Fibroblast of villous mesenchyme (primary cell): ENCODE measurements around the gene NRIP2. TPM values are rescaled to one million over a fixed set of nuclear protein-coding genes. Genes with fewer than 3 reads are reported as not detected.

Experiments
- DNase-seq: peaks from one replicate; pipeline ENCODE4 v3.0.0-alpha.2; 2010; ENCODE audit warnings: low read depth
- H3K4me3 ChIP-seq: 2 replicates; pipeline ENCODE4 v1.5.1; 2011; ENCODE audit warnings: low read depth, mild to moderate bottlenecking, low read length
- total RNA-seq: library from RNA; depleted of rRNA; stranded (reverse); fragments of >200 nt; gene quantifications from 2 replicates; pipeline ENCODE4 v1.2.3, GENCODE V29; 2012
- TF ChIP-seq, protein P1 (sequence below): IDR thresholded peaks from 2 replicates; pipeline ENCODE4 v1.5.1; 2012; ENCODE audit warnings: low read depth, mild to moderate bottlenecking, low read length; ENCODE audit not compliant: insufficient read depth

NRIP2 gene
- total RNA-seq, 1 donor: 0.86 TPM

DNA sequence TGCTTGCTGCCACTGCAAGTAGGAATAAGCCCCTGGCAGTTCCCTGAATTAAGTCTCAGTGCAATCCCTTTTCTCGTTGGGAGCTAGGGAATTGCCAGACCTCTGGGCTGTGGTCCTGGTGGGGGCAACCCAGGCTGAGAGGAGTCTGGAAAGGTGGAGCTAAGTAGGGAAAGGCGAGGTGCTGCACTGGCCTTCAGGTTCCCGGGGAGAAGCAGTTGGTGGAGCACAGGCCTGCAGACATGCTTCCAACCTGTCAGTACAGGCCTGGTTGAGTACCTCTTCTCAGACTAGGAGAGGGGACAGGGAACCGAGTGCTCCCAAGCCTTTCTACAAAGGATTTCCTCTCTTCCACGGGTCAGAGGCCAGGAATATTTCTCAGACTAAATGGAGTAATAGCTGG is 1.5 kb downstream of the NRIP2 start:
- no peak overlapping the region for H3K4me3 ChIP-seq
- no peak for DNase-seq
- TF ChIP-seq, protein P1, sequence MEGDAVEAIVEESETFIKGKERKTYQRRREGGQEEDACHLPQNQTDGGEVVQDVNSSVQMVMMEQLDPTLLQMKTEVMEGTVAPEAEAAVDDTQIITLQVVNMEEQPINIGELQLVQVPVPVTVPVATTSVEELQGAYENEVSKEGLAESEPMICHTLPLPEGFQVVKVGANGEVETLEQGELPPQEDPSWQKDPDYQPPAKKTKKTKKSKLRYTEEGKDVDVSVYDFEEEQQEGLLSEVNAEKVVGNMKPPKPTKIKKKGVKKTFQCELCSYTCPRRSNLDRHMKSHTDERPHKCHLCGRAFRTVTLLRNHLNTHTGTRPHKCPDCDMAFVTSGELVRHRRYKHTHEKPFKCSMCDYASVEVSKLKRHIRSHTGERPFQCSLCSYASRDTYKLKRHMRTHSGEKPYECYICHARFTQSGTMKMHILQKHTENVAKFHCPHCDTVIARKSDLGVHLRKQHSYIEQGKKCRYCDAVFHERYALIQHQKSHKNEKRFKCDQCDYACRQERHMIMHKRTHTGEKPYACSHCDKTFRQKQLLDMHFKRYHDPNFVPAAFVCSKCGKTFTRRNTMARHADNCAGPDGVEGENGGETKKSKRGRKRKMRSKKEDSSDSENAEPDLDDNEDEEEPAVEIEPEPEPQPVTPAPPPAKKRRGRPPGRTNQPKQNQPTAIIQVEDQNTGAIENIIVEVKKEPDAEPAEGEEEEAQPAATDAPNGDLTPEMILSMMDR: no peak

DNA sequence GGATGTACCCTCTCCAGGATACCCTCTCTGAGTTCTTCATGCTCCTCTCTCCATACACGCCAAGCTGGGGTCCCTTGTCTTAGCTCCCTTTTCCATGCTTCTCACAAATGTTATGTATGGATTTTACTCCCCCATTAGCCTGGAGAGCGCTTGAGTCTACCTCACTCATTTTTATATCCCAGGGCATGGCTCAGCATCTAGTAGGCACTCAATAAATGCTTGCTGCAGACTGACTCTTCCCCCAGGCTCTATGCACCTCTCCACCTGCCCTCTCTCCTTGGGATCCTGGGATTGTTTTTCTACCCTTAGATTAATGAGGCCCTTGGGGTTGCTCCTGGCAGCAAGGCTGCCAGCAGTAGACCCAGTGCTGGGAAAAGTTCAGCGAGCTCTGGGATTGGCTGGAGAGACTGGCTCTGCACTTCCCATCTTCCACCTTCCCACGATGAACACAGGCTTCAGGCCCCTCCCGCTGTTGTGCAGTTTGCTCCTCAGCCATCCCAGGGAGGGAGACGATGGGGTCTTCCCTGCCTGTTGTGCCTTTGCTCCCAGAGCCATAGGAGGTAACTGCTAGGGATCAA is 2.2 kb downstream of the NRIP2 start:
- no peak for DNase-seq
- TF ChIP-seq, protein P1: no peak
- H3K4me3 ChIP-seq: no peak overlapping the region

DNA sequence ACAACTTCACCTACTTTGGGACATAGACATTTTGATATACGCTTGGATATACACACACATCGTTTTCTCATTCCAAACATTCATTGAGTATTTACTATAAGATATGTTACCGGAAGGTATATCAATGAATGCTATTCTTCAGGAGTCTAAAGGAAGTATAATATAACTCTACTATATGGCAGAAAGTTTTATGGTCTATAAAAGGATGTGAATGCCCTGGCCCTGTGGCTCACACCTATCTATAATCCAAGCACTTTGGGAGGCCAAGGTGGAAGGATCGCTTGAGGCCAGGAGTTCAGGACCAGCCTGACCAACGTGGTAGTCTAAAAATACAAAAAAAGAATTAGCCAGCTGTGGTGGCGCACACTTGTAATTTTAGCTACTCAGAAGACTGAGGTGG is 5.6 kb downstream of the NRIP2 start:
- TF ChIP-seq, protein P1: no peak
- H3K4me3 ChIP-seq: no peak overlapping the region
- DNase-seq: no peak

DNA sequence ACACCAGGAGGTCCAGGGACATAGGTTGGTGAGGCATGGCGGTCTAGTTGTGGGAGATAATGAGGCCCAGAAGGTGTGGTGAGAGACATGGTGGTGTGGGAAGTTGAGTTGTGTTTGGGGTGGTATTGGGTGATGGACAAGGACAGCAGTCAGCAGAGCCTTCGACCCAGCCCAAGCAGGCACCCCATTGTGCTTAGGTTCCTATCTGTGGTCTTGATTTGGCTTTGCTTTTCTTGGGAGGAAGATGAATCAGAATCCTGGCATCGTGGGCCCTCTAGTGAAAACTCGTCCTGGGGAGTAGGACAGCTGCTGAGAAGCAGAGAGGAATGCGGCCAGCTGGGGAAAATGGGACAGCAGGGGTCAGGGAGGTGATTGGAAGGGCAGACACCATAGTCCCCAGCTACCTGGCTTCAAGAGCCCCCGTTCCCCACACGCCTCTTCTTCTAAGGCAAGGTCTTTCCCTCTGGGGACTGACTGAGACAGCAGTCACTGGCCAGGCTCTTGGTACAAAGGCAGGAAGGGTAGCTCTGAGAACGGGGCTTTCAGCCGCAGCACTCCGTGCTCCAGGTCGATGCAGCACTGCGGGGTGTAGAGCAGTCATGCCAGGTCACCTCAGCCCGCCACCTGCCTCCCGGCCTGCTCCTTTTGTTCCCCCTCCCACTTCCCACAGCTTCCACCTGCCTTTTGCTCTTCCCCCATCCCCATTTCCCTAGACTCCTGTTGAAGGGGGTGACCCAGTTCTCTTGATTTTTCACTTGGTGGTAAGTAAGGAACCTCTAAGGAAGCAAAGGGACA is 7.9 kb downstream of the NRIP2 start:
- no peak for DNase-seq
- TF ChIP-seq, protein P1: no peak
- H3K4me3 ChIP-seq: no peak overlapping the region

DNA sequence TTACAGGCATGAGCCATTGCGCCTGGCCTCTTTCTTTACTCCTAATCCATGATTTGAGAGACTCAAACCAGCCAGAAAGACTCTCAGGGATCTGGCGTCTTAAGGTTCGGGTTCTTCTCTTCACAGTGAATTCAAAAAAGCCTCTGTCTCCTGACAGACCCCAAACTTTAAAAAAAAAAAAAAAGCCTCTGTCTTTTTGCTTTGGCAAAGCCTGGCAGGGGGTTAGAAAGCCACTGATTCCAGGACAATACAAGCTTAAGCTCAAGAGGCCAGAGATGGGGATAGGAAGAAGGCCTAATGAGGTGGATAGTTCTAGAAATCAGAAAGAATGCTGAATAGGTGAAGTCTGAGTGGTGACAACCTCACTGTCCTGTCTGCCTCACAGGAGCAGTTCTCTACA is 8.8 kb downstream of the NRIP2 start:
- TF ChIP-seq, protein P1: no peak
- no peak overlapping the region for H3K4me3 ChIP-seq
- DNase-seq: no peak

DNA sequence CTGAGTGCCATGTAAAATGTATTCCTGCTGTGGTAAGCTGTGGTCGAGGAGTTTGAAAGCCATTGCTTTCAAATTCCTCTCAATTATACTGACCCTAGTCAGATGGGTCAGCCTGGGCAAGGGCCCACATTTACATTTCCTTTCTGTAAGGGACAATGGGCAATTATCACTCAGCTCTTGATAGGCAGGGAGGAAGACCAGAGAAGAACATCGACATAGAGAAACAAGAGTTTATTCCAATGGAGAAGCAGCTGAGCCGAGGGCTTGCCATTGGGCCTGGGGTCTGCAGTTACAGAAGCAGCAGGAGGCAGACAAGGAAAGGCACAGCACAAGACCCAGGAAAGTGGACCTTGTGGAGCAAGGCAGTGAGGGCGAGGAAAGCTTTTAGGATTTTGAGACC is 9.7 kb downstream of the NRIP2 start:
- no peak overlapping the region for H3K4me3 ChIP-seq
- DNase-seq: no peak
- TF ChIP-seq, protein P1: no peak
